GM12878 (cell line): ENCODE data around the gene SLA2. TPM values are rescaled to one million over a fixed set of nuclear protein-coding genes. Genes with fewer than 3 reads are reported as not detected.

ENCODE experiments used
- ATAC-seq: fragments of 200-7000 bp; cut with Tn5 transposase; 3 replicates; pipeline ENCODE4 v1.9.1; 2020; ENCODE audit warnings: mild to moderate bottlenecking, moderate library complexity
- BruUV-seq: library from RNA; stranded (reverse); fragments of 400-500 nt; replicated peaks from 2 replicates; lab custom pipeline; 2021; lab: Mats Ljungman, UMichigan
- CTCF ChIA-PET: fragments of 300-600 bp; sonication (Branson Sonifier 250); formaldehyde crosslinking; extraction: SDS; loops from one replicate; lab custom pipeline; 2021; ENCODE audit warnings: inconsistent platforms; lab: Yijun Ruan, JAX
- POLR2A ChIA-PET: fragments of 350-600 bp; formaldehyde crosslinking; extraction: SDS; loops from one replicate; lab custom pipeline; 2021; ENCODE audit warnings: inconsistent platforms; lab: Charles Lee
- RAD21 ChIA-PET: fragments of 300-600 bp; sonication (Branson Sonifier 250); formaldehyde crosslinking; loops from one replicate; lab custom pipeline; 2023; ENCODE audit warnings: antibody characterized with exemption; ENCODE audit not compliant: unreplicated experiment; lab: Charles Lee
- SMC1A ChIA-PET: fragments of 300-600 bp; sonication (Branson Sonifier 250); formaldehyde crosslinking; loops from one replicate; lab custom pipeline; 2023; ENCODE audit not compliant: unreplicated experiment, uncharacterized antibody; lab: Charles Lee
- DNase-seq: peaks from one replicate; pipeline ENCODE4 v3.0.0-alpha.2; 2011; ENCODE audit warnings: low read depth, low spot score
- FAIRE-seq: peaks from 3 replicates; lab custom pipeline; 2011; peaks lifted over from hg19 to GRCh38; lab: Jason Lieb, UNC
- H2AFZ ChIP-seq: 2 replicates; pipeline ENCODE4 v1.6.0; 2011; ENCODE audit warnings: low read depth, low read length, control low read depth; ENCODE audit not compliant: control insufficient read depth
- H3K27ac ChIP-seq: 2 replicates; pipeline ENCODE4 v1.5.1; 2011; ENCODE audit warnings: control low read depth; ENCODE audit not compliant: control insufficient read depth, insufficient read depth
- H3K27me3 ChIP-seq, 2 experiments: replicated peaks in 1 of 2; 2 replicates each; pipeline versions ENCODE4 v1.6.0 to v1.6.1; 2011; ENCODE audit warnings: low read length in 1 of 2; ENCODE audit not compliant: control insufficient read depth in 2 of 2, insufficient read depth in 2 of 2
- H3K36me3 ChIP-seq, 2 experiments: 2 replicates each; pipeline ENCODE4 v1.5.1; 2011; ENCODE audit warnings: low read length in 1 of 2; ENCODE audit not compliant: control insufficient read depth in 2 of 2, insufficient read depth in 2 of 2
- H3K4me1 ChIP-seq: 2 replicates; pipeline ENCODE4 v1.6.1; 2011; ENCODE audit warnings: mild to moderate bottlenecking, low read length, moderate library complexity, mixed read lengths; ENCODE audit not compliant: control insufficient read depth, insufficient read depth
- H3K4me2 ChIP-seq: 2 replicates; pipeline ENCODE4 v1.6.0; 2011; ENCODE audit warnings: control low read depth; ENCODE audit not compliant: control insufficient read depth, insufficient read depth
- H3K4me3 ChIP-seq: fragments of 200-600 bp; sonication (generic); 2 replicates; pipeline ENCODE4 v1.5.1; 2016
- H3K79me2 ChIP-seq: 2 replicates; pipeline ENCODE4 v1.6.0; 2011; ENCODE audit warnings: low read length; ENCODE audit not compliant: control insufficient read depth, insufficient read depth
- H3K9ac ChIP-seq: 2 replicates; pipeline ENCODE4 v1.8.0; 2011; ENCODE audit warnings: low read length, control low read depth, mixed read lengths; ENCODE audit not compliant: control insufficient read depth, insufficient read depth
- H3K9me3 ChIP-seq: replicated peaks from 3 replicates; pipeline ENCODE4 v1.5.1; 2011; ENCODE audit warnings: mild to moderate bottlenecking, low read length; ENCODE audit not compliant: control insufficient read depth, insufficient read depth
- H4K20me1 ChIP-seq: 2 replicates; pipeline ENCODE4 v1.6.0; 2011; ENCODE audit not compliant: control insufficient read depth, insufficient read depth
- ASH2L ChIP-seq: fragments of 300-600, 200-600 bp; sonication (generic); IDR thresholded peaks from 2 replicates; pipeline ENCODE4 v1.6.1; 2017; ENCODE audit warnings: low read depth, mild to moderate bottlenecking, borderline replicate concordance
- BCLAF1 ChIP-seq: fragments of 450-650 bp; IDR thresholded peaks from 2 replicates; pipeline ENCODE4 v1.6.1; 2017; ENCODE audit warnings: antibody characterized with exemption, mild to moderate bottlenecking, moderate library complexity
- CEBPZ ChIP-seq: fragments of 150-350 bp; IDR thresholded peaks from 2 replicates; pipeline ENCODE4 v1.6.1; 2016; ENCODE audit warnings: low read depth, low read length
- CTCF ChIP-seq, 3 experiments: IDR thresholded peaks in 2 of 3; conservative IDR thresholded peaks in 1 of 3; 2 replicates each; pipeline ENCODE4 v1.5.1; 2011; ENCODE audit warnings: low read depth in 3 of 3, low read length in 3 of 3, mild to moderate bottlenecking in 3 of 3, control low read depth in 2 of 3, moderate library complexity in 2 of 3, inconsistent platforms in 1 of 3, mixed read lengths in 1 of 3; ENCODE audit not compliant: control insufficient read depth in 2 of 3, insufficient read depth in 1 of 3; ENCODE audit errors: extremely low read depth in 1 of 3
- ESRRA ChIP-seq: IDR thresholded peaks from 2 replicates; pipeline ENCODE4 v1.6.1; 2012; ENCODE audit warnings: mild to moderate bottlenecking, low read length, improper control_type of control experiment
- HCFC1 ChIP-seq: fragments of 150-350 bp; IDR thresholded peaks from 2 replicates; pipeline ENCODE4 v1.6.1; 2014; ENCODE audit warnings: low read length
- IKZF1 ChIP-seq: fragments of 450-650 bp; conservative IDR thresholded peaks from 2 replicates; pipeline ENCODE4 v1.6.1; 2017; ENCODE audit warnings: antibody characterized with exemption, mild to moderate bottlenecking
- PAX8 ChIP-seq: fragments of 450-650 bp; IDR thresholded peaks from 2 replicates; pipeline ENCODE4 v1.6.1; 2017; ENCODE audit warnings: mild to moderate bottlenecking, moderate library complexity
- RAD21 ChIP-seq: IDR thresholded peaks from 2 replicates; pipeline ENCODE4 v1.6.1; 2011; ENCODE audit warnings: mild to moderate bottlenecking, low read depth, low read length, moderate library complexity; ENCODE audit not compliant: insufficient read depth
- RAD51 ChIP-seq: fragments of 450-650 bp; IDR thresholded peaks from 2 replicates; pipeline ENCODE4 v1.6.1; 2016; ENCODE audit warnings: moderate library complexity, mild to moderate bottlenecking, inconsistent platforms
- ZNF622 ChIP-seq: fragments of 450-650 bp; IDR thresholded peaks from 2 replicates; pipeline ENCODE4 v1.6.1; 2017; ENCODE audit warnings: mild to moderate bottlenecking, inconsistent platforms
- WGBS: methylation state at CpG from one replicate; pipeline ENCODE4 v1.1.6; 2016; ENCODE audit warnings: low lambda C conversion rate; ENCODE audit not compliant: insufficient replicate concordance, insufficient coverage; ENCODE audit errors: missing lambda C conversion rate; 5-methylcytosine and 5-hydroxymethylcytosine counted together
- in situ Hi-C: fragments of 300-500 bp; cut with MboI; formaldehyde crosslinking; loops from 9 replicates; pipeline ENCODE4 v1.14.3; 2018; ENCODE audit warnings: mixed read lengths
- intact Hi-C: fragments of 100-400 bp; cut with micrococcal nuclease; formaldehyde crosslinking; loops from one replicate; pipeline ENCODE4 v1.14.2; 2022; ENCODE audit not compliant: unreplicated experiment
- polyA plus RNA-seq, 11 experiments: library from polyadenylated mRNA; depleted of rRNA in 4 of 11; unstranded in 6 of 11; stranded (reverse) in 5 of 11; fragments of >200 nt; fragmentation: Nextera tagmentation in 4 of 11; fragmentation: Illumina TruSeq in 1 of 11; extraction: Ambion mirVana in 4 of 11; extraction: Trizol in 1 of 11; gene quantifications; 1 replicate in 1 of 11; 2 replicates in 10 of 11; pipeline versions ENCODE4 v1.2.1 to v1.2.3, GENCODE V29; 2011 to 2016; ENCODE audit warnings: inconsistent platforms in 2 of 11, missing spikeins in 2 of 11, low read depth in 1 of 11
- total RNA-seq, 4 experiments: library from RNA; depleted of rRNA in 3 of 4; stranded (reverse); fragments of >200 nt in 3 of 4; fragmentation: Illumina TruSeq in 1 of 4; extraction: Trizol in 1 of 4; gene quantifications; 2 replicates each; pipeline versions ENCODE4 v1.2.1 to v1.2.3, GENCODE V29; 2013 to 2021

SLA2 gene
- total and polyA plus RNA-seq, 10 of the 15 experiments (the other 5 are each of a cell fraction or from before 2014, with no cell fraction given), result 0.29 to 3.3 (median 1.4) TPM

GRCh38 chr20:36632487-36633284 lies 13.3 kb downstream of the SLA2 start:
- FAIRE-seq (no peak), ATAC-seq (no peak), DNase-seq (no peak)
- Histone ChIP-seq H3K36me3 (no peaks in the 10 kb centered on the region), H4K20me1 (no peaks in the 10 kb centered on the region), H2AFZ (no peak overlapping the region), H3K4me2 (no peak overlapping the region), H3K9me3 (no peaks in the 10 kb centered on the region), H3K4me3 (no peak overlapping the region), H3K27ac (no peak overlapping the region), H3K4me1 (peaks cover 12% of the 10 kb centered on the region), H3K9ac (no peak overlapping the region), H3K27me3 (no peaks in the 10 kb centered on the region), H3K79me2 (no peaks in the 10 kb centered on the region)
- in situ Hi-C loops, result no loop called here
- POLR2A ChIA-PET, result no interaction called here
- 63% methylated on average over 12 of the region's 14 CpGs for WGBS
- intact Hi-C loops, result no loop called here
- RAD21 ChIA-PET, result no interaction called here
- no TSS peak for BruUV-seq
- CTCF ChIA-PET, result interaction anchor here (1.0 to 1.7 kb wide), 4 partner anchors 13 to 176 kb away, joined by 3 to 5 read pairs (median 3); no protein-coding TSS in a partner anchor
- SMC1A ChIA-PET, result interaction anchor here (1.4 kb wide), 1 partner anchor 46 kb away, joined by 3 read pairs; no protein-coding TSS in a partner anchor
- TF ChIP-seq HCFC1, result no peak
- TF ChIP-seq ZNF622, result no peak
- TF ChIP-seq CTCF (IDR thresholded peaks at IDR 0.05 in 2 of 3, conservative IDR thresholded peaks at IDR 0.05 in 1 of 3; ENCODE audit: control insufficient read depth in 2 of 3, extremely low read depth in 1 of 3, insufficient read depth in 1 of 3, low read depth in 3 of 3, low read length in 3 of 3), result no peak
- TF ChIP-seq ESRRA, result no peak
- no peak for TF ChIP-seq RAD21
- TF ChIP-seq BCLAF1, result no peak
- TF ChIP-seq CEBPZ, result no peak
- TF ChIP-seq PAX8, result no peak
- TF ChIP-seq ASH2L, result no peak
- TF ChIP-seq RAD51, result no peak
- TF ChIP-seq IKZF1, result no peak
